Stimulated activated CD4-positive, alpha-beta T cell treated with anti-CD3 and anti-CD28 coated beads, TNF-alpha, amount 100 ng/mL, for 48 hours (primary cell): Measurements from ENCODE around the gene FDX2.
"Not testable (repeated sequence)": the region's sequence is repeated elsewhere in the genome, so short reads cannot be mapped to it uniquely, and the experiment has no call there.

ENCODE experiments used
- DNase-seq, 3 donors: peaks; one replicate each; pipeline ENCODE4 v3.0.0-alpha.2; 2020; ENCODE audit warnings: low read depth in 3 of 3

The FDX2 gene

GRCh38 chr19:10284065-10284959 lies 31.5 kb downstream of the FDX2 start:
- DNase-seq = no peak

- DNase-seq = no peak
These were observed 32.3 kb downstream of the FDX2 start for GRCh38 chr19:10283301-10284064.

- DNase-seq = not testable (repeated sequence)
These were observed 33.8 kb downstream of the FDX2 start for GRCh38 chr19:10282043-10282442.

- no peak for DNase-seq
These were observed 35.9 kb downstream of the FDX2 start for GRCh38 chr19:10279737-10280442.

GRCh38 chr19:10278935-10279334 lies 36.9 kb downstream of the FDX2 start:
- no peak for DNase-seq

- no peak for DNase-seq
These were observed 37.8 kb downstream of the FDX2 start for GRCh38 chr19:10277795-10278589.

GRCh38 chr19:10274589-10274988 lies 41.2 kb downstream of the FDX2 start:
- no peak for DNase-seq

GRCh38 chr19:10271543-10272086 lies 44.2 kb downstream of the FDX2 start:
- no peak for DNase-seq

GRCh38 chr19:10270616-10271394 lies 45.0 kb downstream of the FDX2 start, which contains the start of gene ICAM1:
TSS of gene ICAM1 (plus strand) at chr19:10271120. CDS start at chr19:10271160, 40 bp downstream.
- peak; percentile 61 to 70 (median 61) for DNase-seq

- peak; percentile 55 to 69 (median 62) for DNase-seq
These were observed 45.6 kb downstream of the FDX2 start for GRCh38 chr19:10270180-10270615.

- peak; percentile 79 to 83 (median 81) for DNase-seq
These were observed 46.3 kb downstream of the FDX2 start for GRCh38 chr19:10269333-10270179.

- DNase-seq = no peak
These were observed 47.7 kb downstream of the FDX2 start for GRCh38 chr19:10268071-10268470.

- DNase-seq = no peak
These were observed 49.1 kb downstream of the FDX2 start for GRCh38 chr19:10266706-10267105.

GRCh38 chr19:10262771-10263170 lies 53.0 kb downstream of the FDX2 start:
- DNase-seq = no peak

GRCh38 chr19:10260141-10260584 lies 55.7 kb downstream of the FDX2 start:
- DNase-seq = peak; percentile 43 to 68 (median 68)
